Measurements from ENCODE around the gene SLC4A3.

DNA sequence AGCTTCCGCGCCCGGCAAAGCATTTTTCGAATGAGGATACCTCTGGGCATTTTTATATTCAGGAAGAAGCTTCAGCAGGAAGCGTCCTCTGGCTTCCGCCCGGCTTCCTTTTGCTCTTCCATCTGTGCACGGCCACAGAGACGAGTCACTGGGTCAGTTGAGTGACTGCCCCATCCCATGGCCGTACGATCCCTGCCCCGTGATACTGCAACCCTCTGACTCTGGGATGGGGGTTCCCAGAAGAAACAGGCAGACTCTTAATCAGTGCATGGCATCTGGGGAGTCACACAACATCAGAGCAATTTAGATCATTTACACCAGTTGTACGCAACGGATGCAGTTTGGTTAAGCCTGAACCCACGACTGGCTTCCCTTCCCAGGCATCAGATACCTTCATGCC lies 40.9 kb downstream of the SLC4A3 start:
- TF ChIP-seq, protein P1, sequence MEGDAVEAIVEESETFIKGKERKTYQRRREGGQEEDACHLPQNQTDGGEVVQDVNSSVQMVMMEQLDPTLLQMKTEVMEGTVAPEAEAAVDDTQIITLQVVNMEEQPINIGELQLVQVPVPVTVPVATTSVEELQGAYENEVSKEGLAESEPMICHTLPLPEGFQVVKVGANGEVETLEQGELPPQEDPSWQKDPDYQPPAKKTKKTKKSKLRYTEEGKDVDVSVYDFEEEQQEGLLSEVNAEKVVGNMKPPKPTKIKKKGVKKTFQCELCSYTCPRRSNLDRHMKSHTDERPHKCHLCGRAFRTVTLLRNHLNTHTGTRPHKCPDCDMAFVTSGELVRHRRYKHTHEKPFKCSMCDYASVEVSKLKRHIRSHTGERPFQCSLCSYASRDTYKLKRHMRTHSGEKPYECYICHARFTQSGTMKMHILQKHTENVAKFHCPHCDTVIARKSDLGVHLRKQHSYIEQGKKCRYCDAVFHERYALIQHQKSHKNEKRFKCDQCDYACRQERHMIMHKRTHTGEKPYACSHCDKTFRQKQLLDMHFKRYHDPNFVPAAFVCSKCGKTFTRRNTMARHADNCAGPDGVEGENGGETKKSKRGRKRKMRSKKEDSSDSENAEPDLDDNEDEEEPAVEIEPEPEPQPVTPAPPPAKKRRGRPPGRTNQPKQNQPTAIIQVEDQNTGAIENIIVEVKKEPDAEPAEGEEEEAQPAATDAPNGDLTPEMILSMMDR (conservative IDR thresholded peaks at IDR 0.05), result no peak
- no peak for TF ChIP-seq ZFX (IDR thresholded peaks at IDR 0.05)
